GM12878 (cell line): Measurements from ENCODE around the gene ANAPC5. TPM values are rescaled to one million over a fixed set of nuclear protein-coding genes. Genes with fewer than 3 reads are reported as not detected.

ENCODE experiments used
- ATAC-seq: fragments of 200-7000 bp; cut with Tn5 transposase; 3 replicates; pipeline ENCODE4 v1.9.1; 2020; ENCODE audit warnings: mild to moderate bottlenecking, moderate library complexity
- BruUV-seq: library from RNA; stranded (reverse); fragments of 400-500 nt; replicated peaks from 2 replicates; lab custom pipeline; 2021; lab: Mats Ljungman, UMichigan
- CTCF ChIA-PET: fragments of 300-600 bp; sonication (Branson Sonifier 250); formaldehyde crosslinking; extraction: SDS; loops from one replicate; lab custom pipeline; 2021; ENCODE audit warnings: inconsistent platforms; lab: Yijun Ruan, JAX
- POLR2A ChIA-PET: fragments of 350-600 bp; formaldehyde crosslinking; extraction: SDS; loops from one replicate; lab custom pipeline; 2021; ENCODE audit warnings: inconsistent platforms; lab: Charles Lee
- RAD21 ChIA-PET: fragments of 300-600 bp; sonication (Branson Sonifier 250); formaldehyde crosslinking; loops from one replicate; lab custom pipeline; 2023; ENCODE audit warnings: antibody characterized with exemption; ENCODE audit not compliant: unreplicated experiment; lab: Charles Lee
- SMC1A ChIA-PET: fragments of 300-600 bp; sonication (Branson Sonifier 250); formaldehyde crosslinking; loops from one replicate; lab custom pipeline; 2023; ENCODE audit not compliant: unreplicated experiment, uncharacterized antibody; lab: Charles Lee
- DNase-seq: peaks from one replicate; pipeline ENCODE4 v3.0.0-alpha.2; 2011; ENCODE audit warnings: low read depth, low spot score
- FAIRE-seq: peaks from 3 replicates; lab custom pipeline; 2011; peaks lifted over from hg19 to GRCh38; lab: Jason Lieb, UNC
- H2AFZ ChIP-seq: 2 replicates; pipeline ENCODE4 v1.6.0; 2011; ENCODE audit warnings: low read depth, low read length, control low read depth; ENCODE audit not compliant: control insufficient read depth
- H3K27ac ChIP-seq: 2 replicates; pipeline ENCODE4 v1.5.1; 2011; ENCODE audit warnings: control low read depth; ENCODE audit not compliant: control insufficient read depth, insufficient read depth
- H3K27me3 ChIP-seq, 2 experiments: replicated peaks in 1 of 2; 2 replicates each; pipeline versions ENCODE4 v1.6.0 to v1.6.1; 2011; ENCODE audit warnings: low read length in 1 of 2; ENCODE audit not compliant: control insufficient read depth in 2 of 2, insufficient read depth in 2 of 2
- H3K36me3 ChIP-seq, 2 experiments: 2 replicates each; pipeline ENCODE4 v1.5.1; 2011; ENCODE audit warnings: low read length in 1 of 2; ENCODE audit not compliant: control insufficient read depth in 2 of 2, insufficient read depth in 2 of 2
- H3K4me1 ChIP-seq: 2 replicates; pipeline ENCODE4 v1.6.1; 2011; ENCODE audit warnings: mild to moderate bottlenecking, low read length, moderate library complexity, mixed read lengths; ENCODE audit not compliant: control insufficient read depth, insufficient read depth
- H3K4me2 ChIP-seq: 2 replicates; pipeline ENCODE4 v1.6.0; 2011; ENCODE audit warnings: control low read depth; ENCODE audit not compliant: control insufficient read depth, insufficient read depth
- H3K4me3 ChIP-seq: fragments of 200-600 bp; sonication (generic); 2 replicates; pipeline ENCODE4 v1.5.1; 2016
- H3K79me2 ChIP-seq: 2 replicates; pipeline ENCODE4 v1.6.0; 2011; ENCODE audit warnings: low read length; ENCODE audit not compliant: control insufficient read depth, insufficient read depth
- H3K9ac ChIP-seq: 2 replicates; pipeline ENCODE4 v1.8.0; 2011; ENCODE audit warnings: low read length, control low read depth, mixed read lengths; ENCODE audit not compliant: control insufficient read depth, insufficient read depth
- H3K9me3 ChIP-seq: replicated peaks from 3 replicates; pipeline ENCODE4 v1.5.1; 2011; ENCODE audit warnings: mild to moderate bottlenecking, low read length; ENCODE audit not compliant: control insufficient read depth, insufficient read depth
- H4K20me1 ChIP-seq: 2 replicates; pipeline ENCODE4 v1.6.0; 2011; ENCODE audit not compliant: control insufficient read depth, insufficient read depth
- EGR1 ChIP-seq, 2 experiments: IDR thresholded peaks; 1 replicate in 1 of 2; 2 replicates in 1 of 2; pipeline ENCODE4 v1.6.1; 2011 to 2012; ENCODE audit warnings: low read depth in 2 of 2, low read length in 2 of 2, borderline replicate concordance in 1 of 2, mild to moderate bottlenecking in 1 of 2, moderate library complexity in 1 of 2
- GATAD2B ChIP-seq: fragments of 450-650 bp; conservative IDR thresholded peaks from 2 replicates; pipeline ENCODE4 v1.6.1; 2017; ENCODE audit warnings: low read depth, mild to moderate bottlenecking, moderate library complexity
- JUND ChIP-seq: IDR thresholded peaks from 2 replicates; pipeline ENCODE4 v1.6.1; 2012; ENCODE audit warnings: low read depth, mild to moderate bottlenecking, low read length, improper control_type of control experiment, moderate library complexity
- KAT2A ChIP-seq: conservative IDR thresholded peaks from 2 replicates; pipeline ENCODE4 v1.6.1; 2011; ENCODE audit warnings: low read depth, low read length; ENCODE audit not compliant: control insufficient read depth
- NFYB ChIP-seq: IDR thresholded peaks from 2 replicates; pipeline ENCODE4 v1.6.1; 2011; ENCODE audit warnings: low read depth, mild to moderate bottlenecking, low read length, improper control_type of control experiment, moderate library complexity; ENCODE audit not compliant: insufficient read depth
- POLR2AphosphoS2 ChIP-seq: IDR thresholded peaks from 2 replicates; pipeline ENCODE4 v1.6.1; 2011; ENCODE audit warnings: low read depth, mild to moderate bottlenecking, low read length, improper control_type of control experiment, moderate library complexity
- SMAD5 ChIP-seq: IDR thresholded peaks from 2 replicates; pipeline ENCODE4 v1.6.1; 2016; ENCODE audit warnings: antibody characterized with exemption, low read depth
- SMARCA5 ChIP-seq: fragments of 450-650 bp; IDR thresholded peaks from 2 replicates; pipeline ENCODE4 v1.6.1; 2017; ENCODE audit warnings: mild to moderate bottlenecking
- SUPT20H ChIP-seq: IDR thresholded peaks from 2 replicates; pipeline ENCODE4 v1.6.1; 2011; ENCODE audit warnings: low read depth, mild to moderate bottlenecking, low read length, moderate library complexity, borderline replicate concordance; ENCODE audit not compliant: control insufficient read depth
- ZNF274 ChIP-seq: IDR thresholded peaks from one replicate; pipeline ENCODE4 v1.8.0; 2011; ENCODE audit not compliant: insufficient read length, insufficient read depth
- WGBS: methylation state at CpG from one replicate; pipeline ENCODE4 v1.1.6; 2016; ENCODE audit warnings: low lambda C conversion rate; ENCODE audit not compliant: insufficient replicate concordance, insufficient coverage; ENCODE audit errors: missing lambda C conversion rate; 5-methylcytosine and 5-hydroxymethylcytosine counted together
- in situ Hi-C: fragments of 300-500 bp; cut with MboI; formaldehyde crosslinking; loops from 9 replicates; pipeline ENCODE4 v1.14.3; 2018; ENCODE audit warnings: mixed read lengths
- intact Hi-C: fragments of 100-400 bp; cut with micrococcal nuclease; formaldehyde crosslinking; loops from one replicate; pipeline ENCODE4 v1.14.2; 2022; ENCODE audit not compliant: unreplicated experiment
- polyA plus RNA-seq, 11 experiments: library from polyadenylated mRNA; depleted of rRNA in 4 of 11; unstranded in 6 of 11; stranded (reverse) in 5 of 11; fragments of >200 nt; fragmentation: Nextera tagmentation in 4 of 11; fragmentation: Illumina TruSeq in 1 of 11; extraction: Ambion mirVana in 4 of 11; extraction: Trizol in 1 of 11; gene quantifications; 1 replicate in 1 of 11; 2 replicates in 10 of 11; pipeline versions ENCODE4 v1.2.1 to v1.2.3, GENCODE V29; 2011 to 2016; ENCODE audit warnings: inconsistent platforms in 2 of 11, missing spikeins in 2 of 11, low read depth in 1 of 11
- total RNA-seq, 4 experiments: library from RNA; depleted of rRNA in 3 of 4; stranded (reverse); fragments of >200 nt in 3 of 4; fragmentation: Illumina TruSeq in 1 of 4; extraction: Trizol in 1 of 4; gene quantifications; 2 replicates each; pipeline versions ENCODE4 v1.2.1 to v1.2.3, GENCODE V29; 2013 to 2021
- TF ChIP-seq, protein P1 (sequence below): fragments of 450-650 bp; conservative IDR thresholded peaks from 2 replicates; pipeline ENCODE4 v1.6.1; 2017; ENCODE audit warnings: mild to moderate bottlenecking, moderate library complexity
- TF ChIP-seq, protein P2 (sequence below): fragments of 450-650 bp; IDR thresholded peaks from 2 replicates; pipeline ENCODE4 v1.6.1; 2017; ENCODE audit warnings: mild to moderate bottlenecking, moderate library complexity
- TF ChIP-seq, protein P3 (sequence below): IDR thresholded peaks from 2 replicates; pipeline ENCODE4 v1.6.1; 2012; ENCODE audit warnings: low read depth, low read length, improper control_type of control experiment
- TF ChIP-seq, protein P4 (sequence below): fragments of 450-650 bp; IDR thresholded peaks from 2 replicates; pipeline ENCODE4 v1.6.1; 2014; ENCODE audit warnings: mild to moderate bottlenecking

ANAPC5 gene
- total and polyA plus RNA-seq, 10 of the 15 experiments (the other 5 are each of a cell fraction or from before 2014, with no cell fraction given) = 102 to 227 (median 166) TPM

DNA sequence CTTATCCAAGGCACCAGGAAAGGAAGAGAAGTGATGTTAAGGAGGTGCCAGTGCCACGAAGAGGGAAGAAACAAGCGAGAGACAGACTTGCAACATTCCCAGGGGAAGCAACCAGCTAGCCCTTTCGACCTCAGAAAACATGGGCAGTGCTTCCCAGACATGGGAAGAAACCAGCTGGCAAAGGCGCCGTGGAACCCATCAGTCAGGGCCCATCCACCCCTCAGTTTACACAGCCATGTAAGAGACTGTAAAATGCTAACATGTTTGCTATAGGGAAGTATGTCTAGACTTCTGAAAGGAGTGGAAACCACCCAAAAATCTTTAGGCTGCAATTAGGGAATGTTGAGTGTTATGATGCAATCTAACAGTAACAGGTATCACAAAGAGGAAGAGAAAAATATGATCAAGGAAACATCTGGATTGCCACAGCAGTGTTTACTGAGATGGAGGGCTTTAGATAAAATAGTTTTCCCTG is 26.3 kb downstream of the ANAPC5 start:
- intact Hi-C loops = no loop called here
- no peak for FAIRE-seq
- POLR2A ChIA-PET = no interaction called here
- Histone ChIP-seq H3K9me3 (no peaks in the 10 kb centered on the region), H3K4me1 (no peaks in the 10 kb centered on the region; the same call in 1 of the 2 replicates), H2AFZ (no peak overlapping the region), H3K9ac (no peak overlapping the region), H3K27ac (no peak overlapping the region), H3K4me3 (no peak overlapping the region), H3K79me2 (no peaks in the 10 kb centered on the region), H3K4me2 (no peak overlapping the region), H4K20me1 (no peaks in the 10 kb centered on the region), H3K36me3 (peaks cover 16 to 45% of the 10 kb centered on the region in 2 experiments), H3K27me3 (no peaks in the 10 kb centered on the region)
- no peak for DNase-seq
- TF ChIP-seq, protein P1, sequence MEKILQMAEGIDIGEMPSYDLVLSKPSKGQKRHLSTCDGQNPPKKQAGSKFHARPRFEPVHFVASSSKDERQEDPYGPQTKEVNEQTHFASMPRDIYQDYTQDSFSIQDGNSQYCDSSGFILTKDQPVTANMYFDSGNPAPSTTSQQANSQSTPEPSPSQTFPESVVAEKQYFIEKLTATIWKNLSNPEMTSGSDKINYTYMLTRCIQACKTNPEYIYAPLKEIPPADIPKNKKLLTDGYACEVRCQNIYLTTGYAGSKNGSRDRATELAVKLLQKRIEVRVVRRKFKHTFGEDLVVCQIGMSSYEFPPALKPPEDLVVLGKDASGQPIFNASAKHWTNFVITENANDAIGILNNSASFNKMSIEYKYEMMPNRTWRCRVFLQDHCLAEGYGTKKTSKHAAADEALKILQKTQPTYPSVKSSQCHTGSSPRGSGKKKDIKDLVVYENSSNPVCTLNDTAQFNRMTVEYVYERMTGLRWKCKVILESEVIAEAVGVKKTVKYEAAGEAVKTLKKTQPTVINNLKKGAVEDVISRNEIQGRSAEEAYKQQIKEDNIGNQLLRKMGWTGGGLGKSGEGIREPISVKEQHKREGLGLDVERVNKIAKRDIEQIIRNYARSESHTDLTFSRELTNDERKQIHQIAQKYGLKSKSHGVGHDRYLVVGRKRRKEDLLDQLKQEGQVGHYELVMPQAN = no peak
- TF ChIP-seq ZNF274 = no peak
- no peak for TF ChIP-seq NFYB
- TF ChIP-seq EGR1 (IDR thresholded peaks at IDR 0.05; ENCODE audit: borderline replicate concordance in 1 of 2, low read depth in 2 of 2, low read length in 2 of 2) = no peak
- TF ChIP-seq POLR2AphosphoS2 = no peak
- TF ChIP-seq SMARCA5 = no peak
- TF ChIP-seq, protein P2, sequence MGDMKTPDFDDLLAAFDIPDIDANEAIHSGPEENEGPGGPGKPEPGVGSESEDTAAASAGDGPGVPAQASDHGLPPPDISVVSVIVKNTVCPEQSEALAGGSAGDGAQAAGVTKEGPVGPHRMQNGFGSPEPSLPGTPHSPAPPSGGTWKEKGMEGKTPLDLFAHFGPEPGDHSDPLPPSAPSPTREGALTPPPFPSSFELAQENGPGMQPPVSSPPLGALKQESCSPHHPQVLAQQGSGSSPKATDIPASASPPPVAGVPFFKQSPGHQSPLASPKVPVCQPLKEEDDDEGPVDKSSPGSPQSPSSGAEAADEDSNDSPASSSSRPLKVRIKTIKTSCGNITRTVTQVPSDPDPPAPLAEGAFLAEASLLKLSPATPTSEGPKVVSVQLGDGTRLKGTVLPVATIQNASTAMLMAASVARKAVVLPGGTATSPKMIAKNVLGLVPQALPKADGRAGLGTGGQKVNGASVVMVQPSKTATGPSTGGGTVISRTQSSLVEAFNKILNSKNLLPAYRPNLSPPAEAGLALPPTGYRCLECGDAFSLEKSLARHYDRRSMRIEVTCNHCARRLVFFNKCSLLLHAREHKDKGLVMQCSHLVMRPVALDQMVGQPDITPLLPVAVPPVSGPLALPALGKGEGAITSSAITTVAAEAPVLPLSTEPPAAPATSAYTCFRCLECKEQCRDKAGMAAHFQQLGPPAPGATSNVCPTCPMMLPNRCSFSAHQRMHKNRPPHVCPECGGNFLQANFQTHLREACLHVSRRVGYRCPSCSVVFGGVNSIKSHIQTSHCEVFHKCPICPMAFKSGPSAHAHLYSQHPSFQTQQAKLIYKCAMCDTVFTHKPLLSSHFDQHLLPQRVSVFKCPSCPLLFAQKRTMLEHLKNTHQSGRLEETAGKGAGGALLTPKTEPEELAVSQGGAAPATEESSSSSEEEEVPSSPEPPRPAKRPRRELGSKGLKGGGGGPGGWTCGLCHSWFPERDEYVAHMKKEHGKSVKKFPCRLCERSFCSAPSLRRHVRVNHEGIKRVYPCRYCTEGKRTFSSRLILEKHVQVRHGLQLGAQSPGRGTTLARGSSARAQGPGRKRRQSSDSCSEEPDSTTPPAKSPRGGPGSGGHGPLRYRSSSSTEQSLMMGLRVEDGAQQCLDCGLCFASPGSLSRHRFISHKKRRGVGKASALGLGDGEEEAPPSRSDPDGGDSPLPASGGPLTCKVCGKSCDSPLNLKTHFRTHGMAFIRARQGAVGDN = no peak
- TF ChIP-seq SMAD5 = no peak
- TF ChIP-seq, protein P3, sequence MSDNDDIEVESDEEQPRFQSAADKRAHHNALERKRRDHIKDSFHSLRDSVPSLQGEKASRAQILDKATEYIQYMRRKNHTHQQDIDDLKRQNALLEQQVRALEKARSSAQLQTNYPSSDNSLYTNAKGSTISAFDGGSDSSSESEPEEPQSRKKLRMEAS = no peak
- TF ChIP-seq KAT2A = no peak
- no peak for TF ChIP-seq JUND
- TF ChIP-seq, protein P4, sequence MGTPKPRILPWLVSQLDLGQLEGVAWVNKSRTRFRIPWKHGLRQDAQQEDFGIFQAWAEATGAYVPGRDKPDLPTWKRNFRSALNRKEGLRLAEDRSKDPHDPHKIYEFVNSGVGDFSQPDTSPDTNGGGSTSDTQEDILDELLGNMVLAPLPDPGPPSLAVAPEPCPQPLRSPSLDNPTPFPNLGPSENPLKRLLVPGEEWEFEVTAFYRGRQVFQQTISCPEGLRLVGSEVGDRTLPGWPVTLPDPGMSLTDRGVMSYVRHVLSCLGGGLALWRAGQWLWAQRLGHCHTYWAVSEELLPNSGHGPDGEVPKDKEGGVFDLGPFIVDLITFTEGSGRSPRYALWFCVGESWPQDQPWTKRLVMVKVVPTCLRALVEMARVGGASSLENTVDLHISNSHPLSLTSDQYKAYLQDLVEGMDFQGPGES = no peak
- TF ChIP-seq SUPT20H = no peak
- TF ChIP-seq GATAD2B = no peak
- 96% methylated on average over 5 of the region's 5 CpGs for WGBS
- BruUV-seq = no TSS peak
- no peak for ATAC-seq
- RAD21 ChIA-PET = no interaction called here
- SMC1A ChIA-PET = no interaction called here
- CTCF ChIA-PET = no interaction called here
- in situ Hi-C loops = loop anchor here (25.0 kb wide), 1 partner anchor 111 kb away; no protein-coding TSS in a partner anchor
